K562 (cell line): ENCODE measurements around the gene HPCAL1. TPM values are rescaled to one million over a fixed set of nuclear protein-coding genes. Genes with fewer than 3 reads are reported as not detected.

Source experiments
- DEAF1 ChIP-seq: fragments of 450-650 bp; formaldehyde crosslinking; IDR thresholded peaks from 2 replicates; pipeline ENCODE4 v1.4.0; 2020; ENCODE audit warnings: mild to moderate bottlenecking, moderate library complexity
- MYC ChIP-seq, 2 experiments: fragments of 250-450 bp in 1 of 2; sonication (Bioruptor Pico) in 1 of 2; IDR thresholded peaks; 2 replicates each; pipeline versions ENCODE4 v1.5.1 to v1.6.1; 2012 to 2021; ENCODE audit warnings: low read depth in 2 of 2, borderline replicate concordance in 1 of 2, improper control_type of control experiment in 1 of 2, low read length in 1 of 2, mild to moderate bottlenecking in 1 of 2, moderate library complexity in 1 of 2
- RBM17 ChIP-seq: fragments of 200-400 bp; formaldehyde crosslinking; IDR thresholded peaks from 2 replicates; pipeline ENCODE4 v1.6.1; 2017; ENCODE audit warnings: low read depth, mild to moderate bottlenecking, low read length, borderline replicate concordance
- RFX5 ChIP-seq: IDR thresholded peaks from 2 replicates; pipeline ENCODE4 v1.6.1; 2011; ENCODE audit warnings: low read depth, mild to moderate bottlenecking, improper control_type of control experiment, low read length
- THAP7 ChIP-seq: fragments of 250-450 bp; sonication (Bioruptor Pico); IDR thresholded peaks from 2 replicates; pipeline ENCODE4 v1.5.0; 2021
- UBTF ChIP-seq, 2 experiments: IDR thresholded peaks; 2 replicates each; pipeline ENCODE4 v1.6.1; 2012; ENCODE audit warnings: improper control_type of control experiment in 2 of 2, low read depth in 2 of 2, low read length in 2 of 2, borderline replicate concordance in 1 of 2
- ZNF133 ChIP-seq: fragments of 250-450 bp; sonication (Bioruptor Pico); IDR thresholded peaks from 2 replicates; pipeline ENCODE4 v1.4.0; 2020; ENCODE audit warnings: mild to moderate bottlenecking
- polyA plus RNA-seq, 8 experiments: library from polyadenylated mRNA; depleted of rRNA in 4 of 8; stranded (reverse) in 5 of 8; unstranded in 3 of 8; fragments of >200 nt; fragmentation: Nextera tagmentation in 2 of 8; fragmentation: Illumina TruSeq in 1 of 8; extraction: Ambion mirVana in 2 of 8; extraction: Trizol in 1 of 8; gene quantifications; 2 replicates each; pipeline versions ENCODE4 v1.2.1 to v1.2.3, GENCODE V29; 2011 to 2014; ENCODE audit warnings: inconsistent platforms in 1 of 8, missing spikeins in 1 of 8
- total RNA-seq, 7 experiments: library from RNA; depleted of rRNA in 6 of 7; stranded (reverse); fragments of >200 nt in 6 of 7; fragmentation: Illumina TruSeq in 2 of 7; extraction: Trizol in 2 of 7; gene quantifications; 2 replicates each; pipeline versions ENCODE4 v1.2.1 to v1.2.3, GENCODE V29; 2011 to 2021; ENCODE audit warnings: low replicate concordance in 1 of 7

HPCAL1 gene
- total and polyA plus RNA-seq, 9 of the 15 experiments (the other 6 are each of a cell fraction or from before 2014, with no cell fraction given) = 2.7 to 65.5 (median 23.9) TPM

- no peak for TF ChIP-seq UBTF (IDR thresholded peaks at IDR 0.05; ENCODE audit: borderline replicate concordance in 1 of 2, low read depth in 2 of 2, low read length in 2 of 2)
- no peak for TF ChIP-seq ZNF133 (CRISPR knock-in tag)
- TF ChIP-seq MYC (IDR thresholded peaks at IDR 0.05; ENCODE audit: low read depth, low read length) = no peak
- no peak for TF ChIP-seq MYC (CRISPR knock-in tag; IDR thresholded peaks at IDR 0.05; ENCODE audit: borderline replicate concordance, low read depth)
- TF ChIP-seq RFX5 = no peak
- TF ChIP-seq THAP7 (CRISPR knock-in tag) = no peak
- no peak for TF ChIP-seq RBM17
- no peak for TF ChIP-seq DEAF1 (CRISPR knock-in tag)
Measured at GRCh38 chr2:10392951-10393639, 90.4 kb downstream of the HPCAL1 start (continued).
